Measurements from ENCODE around the gene ZNHIT6.

DNA sequence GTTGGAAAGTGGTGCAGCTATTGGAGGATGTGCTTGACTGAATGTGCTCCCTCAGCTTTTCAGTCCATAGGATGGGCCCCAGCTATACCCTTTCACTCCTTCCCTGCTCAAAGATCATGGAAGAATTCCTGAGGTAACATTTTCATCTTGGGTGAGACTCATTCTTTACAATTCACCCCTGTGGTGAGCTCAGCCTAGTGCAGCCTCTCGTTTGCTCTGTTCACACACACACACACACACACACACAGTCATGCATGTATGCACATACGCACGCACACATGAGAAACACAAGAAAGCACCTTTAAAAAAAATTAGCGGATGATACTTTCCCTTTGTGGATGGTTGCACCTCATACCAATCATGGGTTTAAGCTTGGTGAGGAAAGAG lies 101.8 kb downstream of the ZNHIT6 start:
- no peak for TF ChIP-seq ZNF274 (IDR thresholded peaks at IDR 0.05; ENCODE audit: low read depth, low read length)
- no peak for TF ChIP-seq YY1 (IDR thresholded peaks at IDR 0.05; ENCODE audit: insufficient read depth, insufficient read length)
- no peak for TF ChIP-seq SUZ12 (IDR thresholded peaks at IDR 0.05; ENCODE audit: extremely low read depth, insufficient read depth, insufficient read length)

All from NT2/D1 (cell line).